22Rv1 (cell line): ENCODE results near the gene GYS1.
"Not testable (repeated sequence)": the region's sequence is repeated elsewhere in the genome, so short reads cannot be mapped to it uniquely, and the experiment has no call there.

Source experiments
- H3K27ac ChIP-seq: fragments of 450-650 bp; 2 replicates; pipeline ENCODE4 v1.5.1; 2017
- ZFX ChIP-seq: fragments of 450-650 bp; IDR thresholded peaks from 2 replicates; pipeline ENCODE4 v1.6.1; 2017; ENCODE audit warnings: antibody characterized with exemption, borderline replicate concordance
- TF ChIP-seq, protein P1 (sequence below): fragments of 450-650 bp; IDR thresholded peaks from 2 replicates; pipeline ENCODE4 v1.5.1; 2017; ENCODE audit warnings: mild to moderate bottlenecking

GYS1 gene

GRCh38 chr19:48926909-48927308, 66.2 kb downstream of the GYS1 start:
- H3K27ac ChIP-seq: no peak overlapping the region
- no peak for TF ChIP-seq ZFX
- TF ChIP-seq, protein P1, sequence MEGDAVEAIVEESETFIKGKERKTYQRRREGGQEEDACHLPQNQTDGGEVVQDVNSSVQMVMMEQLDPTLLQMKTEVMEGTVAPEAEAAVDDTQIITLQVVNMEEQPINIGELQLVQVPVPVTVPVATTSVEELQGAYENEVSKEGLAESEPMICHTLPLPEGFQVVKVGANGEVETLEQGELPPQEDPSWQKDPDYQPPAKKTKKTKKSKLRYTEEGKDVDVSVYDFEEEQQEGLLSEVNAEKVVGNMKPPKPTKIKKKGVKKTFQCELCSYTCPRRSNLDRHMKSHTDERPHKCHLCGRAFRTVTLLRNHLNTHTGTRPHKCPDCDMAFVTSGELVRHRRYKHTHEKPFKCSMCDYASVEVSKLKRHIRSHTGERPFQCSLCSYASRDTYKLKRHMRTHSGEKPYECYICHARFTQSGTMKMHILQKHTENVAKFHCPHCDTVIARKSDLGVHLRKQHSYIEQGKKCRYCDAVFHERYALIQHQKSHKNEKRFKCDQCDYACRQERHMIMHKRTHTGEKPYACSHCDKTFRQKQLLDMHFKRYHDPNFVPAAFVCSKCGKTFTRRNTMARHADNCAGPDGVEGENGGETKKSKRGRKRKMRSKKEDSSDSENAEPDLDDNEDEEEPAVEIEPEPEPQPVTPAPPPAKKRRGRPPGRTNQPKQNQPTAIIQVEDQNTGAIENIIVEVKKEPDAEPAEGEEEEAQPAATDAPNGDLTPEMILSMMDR: no peak

DNA sequence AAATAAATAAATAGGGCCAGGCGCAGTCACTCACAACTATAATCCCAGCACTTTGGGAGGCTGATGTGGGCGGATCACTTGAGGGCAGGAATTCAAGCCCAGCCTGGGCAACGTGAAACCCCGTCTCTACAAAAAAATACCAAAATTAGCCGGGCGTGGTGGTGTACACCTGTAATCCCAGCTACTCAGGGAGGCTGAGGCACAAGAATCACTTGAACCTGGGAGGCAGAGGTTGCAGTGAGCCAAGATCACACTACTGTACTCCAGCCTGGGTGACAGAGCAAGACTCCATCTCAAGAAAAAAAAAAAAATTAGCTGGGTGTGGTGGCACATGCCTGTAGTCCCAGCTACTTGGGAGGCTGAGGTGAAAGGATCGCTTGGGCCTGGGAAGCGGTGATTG, 67.2 kb downstream of the GYS1 start:
- H3K27ac ChIP-seq: not testable (repeated sequence)

DNA sequence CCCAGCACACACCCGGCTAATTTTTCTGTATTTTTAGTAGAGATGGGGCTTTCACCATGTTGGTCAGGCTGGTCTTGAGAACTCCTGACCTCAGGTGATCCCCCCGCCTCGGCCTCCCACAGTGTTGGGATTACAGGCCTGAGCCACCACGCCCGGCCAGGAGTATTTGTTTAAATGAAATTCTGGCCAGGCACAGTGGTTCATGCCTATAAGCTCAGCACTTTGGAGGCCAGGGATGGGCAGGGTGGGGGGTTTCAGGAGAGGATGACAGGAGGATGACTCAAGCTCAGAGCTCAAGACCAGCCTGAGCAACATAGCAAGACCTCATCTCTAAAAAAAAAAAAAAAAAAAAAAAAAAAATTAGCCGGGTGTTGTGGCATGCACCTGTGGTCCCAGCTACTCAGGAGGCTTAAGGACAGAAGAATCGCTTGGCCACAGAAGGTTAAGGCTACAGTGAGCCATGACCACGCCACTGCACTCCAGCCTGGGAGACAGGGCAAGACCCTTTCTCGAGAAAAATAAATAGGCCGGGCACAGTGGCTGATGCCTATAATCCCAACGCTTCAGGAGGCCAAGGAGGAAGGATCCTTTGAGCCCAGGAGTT, 67.8 kb downstream of the GYS1 start:
- H3K27ac ChIP-seq: no peak overlapping the region

GRCh38 chr19:48922548-48923490, 70.3 kb downstream of the GYS1 start:
- no peak overlapping the region for H3K27ac ChIP-seq
- TF ChIP-seq, protein P1: no peak
- TF ChIP-seq ZFX: no peak

More for the DNA sequence above, 67.8 kb downstream of the GYS1 start:
- TF ChIP-seq, protein P1: no peak
- TF ChIP-seq ZFX: no peak

- TF ChIP-seq, protein P1: no peak
- TF ChIP-seq ZFX: no peak
- no peak overlapping the region for H3K27ac ChIP-seq
Measured at GRCh38 chr19:48921721-48922500, 71.2 kb downstream of the GYS1 start.

DNA sequence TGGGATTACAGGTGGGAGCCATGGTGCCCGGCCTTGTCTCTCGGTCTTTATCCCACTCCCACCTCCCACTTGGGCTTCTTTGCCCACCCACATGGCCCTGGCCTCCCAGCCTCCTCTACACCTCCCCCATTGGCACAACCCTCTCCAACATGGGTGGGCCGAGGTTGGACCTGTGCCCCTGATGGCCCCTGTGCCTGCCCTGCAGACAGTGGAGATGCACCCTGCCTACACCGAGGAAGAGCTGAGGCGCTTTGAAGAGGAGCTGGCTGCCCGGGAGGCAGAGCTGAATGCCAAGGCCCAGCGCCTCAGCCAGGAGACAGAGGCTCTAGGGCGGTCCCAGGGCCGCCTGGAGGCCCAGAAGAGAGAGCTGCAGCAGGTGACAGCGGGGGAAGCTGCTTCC, 72.2 kb downstream of the GYS1 start:
- no peak overlapping the region for H3K27ac ChIP-seq
- TF ChIP-seq ZFX: no peak
- TF ChIP-seq, protein P1: no peak

DNA sequence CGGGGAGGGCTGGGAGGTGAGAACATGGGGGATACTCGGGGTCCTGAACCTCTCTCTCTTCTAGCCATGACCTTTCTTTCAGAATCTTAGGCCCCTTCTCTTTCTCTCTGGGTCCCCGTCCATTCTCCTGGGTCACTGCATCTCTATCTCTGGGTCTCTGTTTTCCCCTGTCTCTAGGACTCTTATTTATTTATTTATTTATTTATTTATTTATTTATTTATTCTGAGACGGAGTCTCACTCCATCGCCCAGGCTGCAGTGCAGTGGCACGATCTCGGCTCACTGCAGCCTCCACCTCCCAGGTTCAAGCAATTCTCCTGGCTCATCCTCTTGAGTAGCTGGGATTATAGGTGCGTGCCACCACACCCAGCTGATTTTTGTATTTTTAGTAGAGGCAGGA, 73.8 kb downstream of the GYS1 start:
- not testable (repeated sequence) for H3K27ac ChIP-seq

DNA sequence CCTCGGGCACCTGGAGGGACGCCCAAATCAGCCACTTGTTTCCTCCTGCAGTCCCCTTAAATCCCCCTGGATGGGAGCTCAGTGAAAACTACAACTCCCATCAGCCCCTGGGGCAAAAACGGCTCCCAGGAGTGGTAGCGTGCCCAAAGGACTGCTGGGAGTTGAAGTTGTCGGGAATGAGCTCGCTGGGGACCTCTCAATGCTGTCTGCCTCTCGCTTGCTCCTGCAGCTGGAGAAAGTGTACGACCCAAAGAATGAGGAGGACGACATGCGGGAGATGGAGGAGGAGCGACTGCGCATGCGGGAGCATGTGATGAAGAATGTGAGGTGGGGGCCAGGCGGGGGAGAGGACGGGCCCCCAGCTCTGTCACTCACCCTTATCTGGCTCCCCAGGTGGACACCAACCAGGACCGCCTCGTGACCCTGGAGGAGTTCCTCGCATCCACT, 74.3 kb downstream of the GYS1 start:
- H3K27ac ChIP-seq: no peak overlapping the region
- TF ChIP-seq, protein P1: no peak
